Osteoblast (primary cell): ENCODE measurements around the gene FRAT2. TPM values are rescaled to one million over a fixed set of nuclear protein-coding genes. Genes with fewer than 3 reads are reported as not detected.

Experiments used
- DNase-seq: peaks from one replicate; pipeline ENCODE4 v3.0.0; 2011; ENCODE audit warnings: low spot score, mixed read lengths; ENCODE audit not compliant: insufficient read length; ENCODE audit errors: missing footprints
- H2AFZ ChIP-seq: 2 replicates; pipeline ENCODE4 v1.6.0; 2011; ENCODE audit warnings: mild to moderate bottlenecking, low read length
- H3K27ac ChIP-seq: 2 replicates; pipeline ENCODE4 v1.5.1; 2011; ENCODE audit warnings: mild to moderate bottlenecking, low read depth, low read length, moderate library complexity
- H3K27me3 ChIP-seq: 2 replicates; pipeline ENCODE4 v1.6.0; 2012; ENCODE audit warnings: mild to moderate bottlenecking, control low read depth, inconsistent platforms, low read length, moderate library complexity; ENCODE audit not compliant: insufficient read depth
- H3K36me3 ChIP-seq: 2 replicates; pipeline ENCODE4 v1.5.1; 2011; ENCODE audit warnings: mild to moderate bottlenecking, low read length, control low read depth, moderate library complexity; ENCODE audit not compliant: insufficient read depth
- H3K4me1 ChIP-seq: 2 replicates; pipeline ENCODE4 v1.5.1; 2011; ENCODE audit warnings: mild to moderate bottlenecking, low read length, control low read depth, moderate library complexity; ENCODE audit not compliant: insufficient read depth
- H3K4me2 ChIP-seq: 2 replicates; pipeline ENCODE4 v1.6.0; 2011; ENCODE audit warnings: mild to moderate bottlenecking, low read length; ENCODE audit not compliant: insufficient read depth
- H3K4me3 ChIP-seq: fragments of 200-600 bp; sonication (generic); 3 replicates; pipeline ENCODE4 v1.5.1; 2012; ENCODE audit warnings: mild to moderate bottlenecking, low read length, inconsistent platforms; ENCODE audit not compliant: insufficient read depth
- H3K79me2 ChIP-seq: 2 replicates; pipeline ENCODE4 v1.6.0; 2012; ENCODE audit warnings: mild to moderate bottlenecking, low read length, control low read depth, inconsistent platforms; ENCODE audit not compliant: insufficient read depth
- H3K9me3 ChIP-seq: 2 replicates; pipeline ENCODE4 v1.5.1; 2011; ENCODE audit warnings: low read depth, low read length, control low read depth
- H4K20me1 ChIP-seq: 2 replicates; pipeline ENCODE4 v1.6.0; 2012; ENCODE audit warnings: mild to moderate bottlenecking, low read length, control low read depth; ENCODE audit not compliant: insufficient read depth
- total RNA-seq: library from RNA; depleted of rRNA; stranded (reverse); fragments of >200 nt; gene quantifications from 2 replicates; pipeline ENCODE4 v1.2.3, GENCODE V29; 2012
- TF ChIP-seq, protein P1 (sequence below): IDR thresholded peaks from 2 replicates; pipeline ENCODE4 v1.5.1; 2011; ENCODE audit warnings: mild to moderate bottlenecking, low read depth, low read length, moderate library complexity; ENCODE audit errors: extremely low read depth

The FRAT2 gene
- total RNA-seq, 1 donor = 8.0 TPM

GRCh38 chr10:97380516-97380915, 46.0 kb upstream of the FRAT2 start:
- TF ChIP-seq, protein P1, sequence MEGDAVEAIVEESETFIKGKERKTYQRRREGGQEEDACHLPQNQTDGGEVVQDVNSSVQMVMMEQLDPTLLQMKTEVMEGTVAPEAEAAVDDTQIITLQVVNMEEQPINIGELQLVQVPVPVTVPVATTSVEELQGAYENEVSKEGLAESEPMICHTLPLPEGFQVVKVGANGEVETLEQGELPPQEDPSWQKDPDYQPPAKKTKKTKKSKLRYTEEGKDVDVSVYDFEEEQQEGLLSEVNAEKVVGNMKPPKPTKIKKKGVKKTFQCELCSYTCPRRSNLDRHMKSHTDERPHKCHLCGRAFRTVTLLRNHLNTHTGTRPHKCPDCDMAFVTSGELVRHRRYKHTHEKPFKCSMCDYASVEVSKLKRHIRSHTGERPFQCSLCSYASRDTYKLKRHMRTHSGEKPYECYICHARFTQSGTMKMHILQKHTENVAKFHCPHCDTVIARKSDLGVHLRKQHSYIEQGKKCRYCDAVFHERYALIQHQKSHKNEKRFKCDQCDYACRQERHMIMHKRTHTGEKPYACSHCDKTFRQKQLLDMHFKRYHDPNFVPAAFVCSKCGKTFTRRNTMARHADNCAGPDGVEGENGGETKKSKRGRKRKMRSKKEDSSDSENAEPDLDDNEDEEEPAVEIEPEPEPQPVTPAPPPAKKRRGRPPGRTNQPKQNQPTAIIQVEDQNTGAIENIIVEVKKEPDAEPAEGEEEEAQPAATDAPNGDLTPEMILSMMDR = no peak

GRCh38 chr10:97378933-97379921, 44.7 kb upstream of the FRAT2 start:
- Histone ChIP-seq H4K20me1 (no peaks in the 10 kb centered on the region), H3K4me1 (no peaks in the 10 kb centered on the region), H3K27ac (no peak overlapping the region), H2AFZ (no peak overlapping the region), H3K9me3 (no peaks in the 10 kb centered on the region), H3K27me3 (no peaks in the 10 kb centered on the region), H3K79me2 (no peaks in the 10 kb centered on the region), H3K4me2 (no peak overlapping the region), H3K36me3 (peaks cover 63% of the 10 kb centered on the region), H3K4me3 (no peak overlapping the region)
- TF ChIP-seq, protein P1 = no peak
- DNase-seq = peak; percentile 52

More at GRCh38 chr10:97380516-97380915, 46.0 kb upstream of the FRAT2 start:
- H2AFZ ChIP-seq = no peak overlapping the region
- DNase-seq = peak; percentile 11
- peaks cover 61% of the 10 kb centered on the region for H3K36me3 ChIP-seq
- no peaks in the 10 kb centered on the region for H3K79me2 ChIP-seq
- H4K20me1 ChIP-seq = no peaks in the 10 kb centered on the region
- H3K4me1 ChIP-seq = no peaks in the 10 kb centered on the region
- H3K4me3 ChIP-seq = no peak overlapping the region
- no peak overlapping the region for H3K4me2 ChIP-seq
- no peaks in the 10 kb centered on the region for H3K9me3 ChIP-seq
- no peak overlapping the region for H3K27ac ChIP-seq
- H3K27me3 ChIP-seq = no peaks in the 10 kb centered on the region

GRCh38 chr10:97376413-97376812, 41.9 kb upstream of the FRAT2 start:
- H3K27ac ChIP-seq = no peak overlapping the region
- H3K27me3 ChIP-seq = no peaks in the 10 kb centered on the region
- H2AFZ ChIP-seq = no peak overlapping the region
- no peak overlapping the region for H3K4me2 ChIP-seq
- H3K4me3 ChIP-seq = no peak overlapping the region
- H4K20me1 ChIP-seq = no peaks in the 10 kb centered on the region
- H3K9me3 ChIP-seq = no peaks in the 10 kb centered on the region
- H3K79me2 ChIP-seq = no peaks in the 10 kb centered on the region
- H3K36me3 ChIP-seq = peaks cover 69% of the 10 kb centered on the region
- DNase-seq = peak; percentile 19
- TF ChIP-seq, protein P1 = no peak
- H3K4me1 ChIP-seq = no peaks in the 10 kb centered on the region

- H3K4me1 ChIP-seq = no peaks in the 10 kb centered on the region
- no peak overlapping the region for H3K27ac ChIP-seq
- no peak overlapping the region for H3K4me2 ChIP-seq
- H3K9me3 ChIP-seq = no peaks in the 10 kb centered on the region
- no peaks in the 10 kb centered on the region for H3K79me2 ChIP-seq
- no peak overlapping the region for H3K4me3 ChIP-seq
- H2AFZ ChIP-seq = no peak overlapping the region
- peak; percentile 65 for DNase-seq
- no peaks in the 10 kb centered on the region for H3K27me3 ChIP-seq
- no peaks in the 10 kb centered on the region for H4K20me1 ChIP-seq
- TF ChIP-seq, protein P1 = no peak
- peaks cover 61% of the 10 kb centered on the region for H3K36me3 ChIP-seq
These were observed 38.9 kb upstream of the FRAT2 start for GRCh38 chr10:97373456-97373855.
